ENCODE results near the gene RPL22L1.

RPL22L1 gene

DNA sequence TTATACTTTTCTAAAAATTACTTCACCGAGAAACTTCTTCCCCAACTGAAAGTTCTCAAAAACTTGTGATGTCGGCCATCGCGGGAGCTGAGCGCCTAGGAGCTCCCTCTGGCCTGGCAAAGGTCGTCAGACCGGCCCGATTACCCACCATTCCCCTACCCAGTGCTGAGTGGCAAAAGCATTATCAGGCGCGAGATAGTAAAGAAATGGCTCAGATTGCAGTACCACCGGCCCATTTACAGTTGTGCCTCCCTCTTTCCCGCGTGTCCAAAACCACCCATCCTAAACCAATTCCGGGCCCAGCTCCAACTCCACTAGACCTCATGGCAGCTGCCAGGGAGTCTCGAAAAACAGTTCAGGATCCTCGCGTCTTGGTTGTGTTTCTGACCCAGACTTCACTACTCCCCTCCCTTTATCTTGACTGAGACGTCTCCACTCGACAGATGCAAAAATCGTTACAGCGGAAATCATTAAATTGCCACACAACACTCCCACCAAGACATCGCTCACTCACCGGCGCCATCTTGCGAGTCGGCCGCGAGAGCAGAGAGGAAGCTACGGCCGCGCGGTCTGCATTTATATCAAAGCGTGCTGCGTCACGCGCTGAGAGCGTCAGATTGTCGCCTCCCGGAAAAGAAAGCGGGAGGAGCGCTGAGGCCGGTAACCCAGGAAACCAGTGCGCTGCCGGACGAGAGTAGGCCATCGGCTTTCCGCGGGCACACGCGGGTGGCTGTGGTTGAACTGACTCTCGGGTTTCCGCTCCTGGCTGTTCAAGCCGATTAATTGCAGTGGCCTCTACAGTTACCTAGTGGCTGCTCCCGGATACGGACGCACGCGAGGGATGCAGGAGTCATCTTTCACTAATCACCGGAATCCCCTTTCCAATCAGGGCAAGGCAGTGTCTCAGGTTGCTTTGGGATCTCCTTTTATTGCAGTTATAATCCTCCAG lies at the start of gene RPL22L1:
Gene RPL22L1, minus strand, starts transcription at position 551 of the 949 bp plus-strand sequence. Its CDS starts 28 bp downstream, at position 523.
- Mint-ChIP-seq H3K9me3 (no peaks in the 10 kb centered on the region), H3K4me3 (peak within 1 kb of the TSS; percentile 95), H3K36me3 (ENCODE audit: insufficient read depth) (peaks cover 34% of the 10 kb centered on the region), H3K27ac (ENCODE audit: low read depth) (peak within 1 kb of the TSS; percentile 98), H3K4me1 (peaks cover 31% of the 10 kb centered on the region), H3K27me3 (no peaks in the 10 kb centered on the region)
- DNase-seq (ENCODE audit: low spot score in 2 of 2) = peak; percentile 85 to 90
- peak; percentile 93 for ATAC-seq (replicated peaks; ENCODE audit: extremely low read depth, poor library complexity, severe bottlenecking)

GRCh38 chr3:170918715-170919114 lies 48.7 kb upstream of the RPL22L1 start:
- H3K36me3 Mint-ChIP-seq (ENCODE audit: insufficient read depth) = no peaks in the 10 kb centered on the region
- H3K4me1 Mint-ChIP-seq = no peaks in the 10 kb centered on the region
- peaks cover 23% of the 10 kb centered on the region for H3K9me3 Mint-ChIP-seq
- no peak overlapping the region for H3K27ac Mint-ChIP-seq (ENCODE audit: low read depth)
- H3K27me3 Mint-ChIP-seq = peaks cover 58% of the 10 kb centered on the region
- ATAC-seq (replicated peaks; ENCODE audit: extremely low read depth, poor library complexity, severe bottlenecking) (no peak), DNase-seq (ENCODE audit: low spot score in 2 of 2) (no peak)
- no peak overlapping the region for H3K4me3 Mint-ChIP-seq

- ATAC-seq (replicated peaks; ENCODE audit: extremely low read depth, poor library complexity, severe bottlenecking) (no peak), DNase-seq (ENCODE audit: low spot score in 2 of 2) (no peak)
- Mint-ChIP-seq H3K36me3 (ENCODE audit: insufficient read depth) (no peaks in the 10 kb centered on the region), H3K9me3 (peaks cover 12% of the 10 kb centered on the region), H3K27me3 (peaks cover 28% of the 10 kb centered on the region), H3K4me1 (no peaks in the 10 kb centered on the region), H3K4me3 (no peak overlapping the region), H3K27ac (ENCODE audit: low read depth) (no peak overlapping the region)
Observed at GRCh38 chr3:170914690-170915089, 44.7 kb upstream of the RPL22L1 start.

GRCh38 chr3:170914212-170914611 lies 44.2 kb upstream of the RPL22L1 start:
- Mint-ChIP-seq H3K27ac (ENCODE audit: low read depth) (no peak overlapping the region), H3K9me3 (peaks cover 17% of the 10 kb centered on the region), H3K4me1 (no peaks in the 10 kb centered on the region), H3K27me3 (peaks cover 24% of the 10 kb centered on the region), H3K36me3 (ENCODE audit: insufficient read depth) (peaks cover 2% of the 10 kb centered on the region), H3K4me3 (no peak overlapping the region)
- DNase-seq (ENCODE audit: low spot score in 2 of 2) = no peak
- no peak for ATAC-seq (replicated peaks; ENCODE audit: extremely low read depth, poor library complexity, severe bottlenecking)

DNA sequence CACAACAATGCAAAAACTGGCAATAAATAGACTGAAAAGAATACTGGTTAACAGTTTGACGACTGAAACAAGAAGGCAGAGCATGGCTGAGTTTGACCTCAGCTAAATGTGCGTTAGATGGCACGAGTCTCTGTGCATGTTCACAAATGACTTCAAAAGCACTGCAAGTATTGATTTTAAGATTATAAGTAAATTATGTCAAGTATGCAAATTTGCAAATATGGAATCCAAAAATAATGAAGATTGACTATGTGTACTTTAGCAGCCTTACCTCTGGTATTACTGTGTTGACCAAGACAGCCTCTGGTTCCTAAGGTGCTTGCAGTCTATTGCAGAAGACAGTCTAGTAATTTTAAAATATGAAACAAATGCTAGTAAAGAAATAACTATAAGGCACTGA lies 41.1 kb upstream of the RPL22L1 start:
- peaks cover 9% of the 10 kb centered on the region for H3K36me3 Mint-ChIP-seq (ENCODE audit: insufficient read depth)
- peaks cover 8% of the 10 kb centered on the region for H3K4me1 Mint-ChIP-seq
- H3K4me3 Mint-ChIP-seq = no peak overlapping the region
- ATAC-seq (replicated peaks; ENCODE audit: extremely low read depth, poor library complexity, severe bottlenecking) (no peak), DNase-seq (ENCODE audit: low spot score in 2 of 2) (no peak)
- peaks cover 9% of the 10 kb centered on the region for H3K27me3 Mint-ChIP-seq
- H3K9me3 Mint-ChIP-seq = peaks cover 6% of the 10 kb centered on the region
- no peak overlapping the region for H3K27ac Mint-ChIP-seq (ENCODE audit: low read depth)

GRCh38 chr3:170910542-170910941 lies 40.5 kb upstream of the RPL22L1 start:
- ATAC-seq (replicated peaks; ENCODE audit: extremely low read depth, poor library complexity, severe bottlenecking) (no peak), DNase-seq (ENCODE audit: low spot score in 2 of 2) (no peak)
- no peak overlapping the region for H3K4me3 Mint-ChIP-seq
- peaks cover 9% of the 10 kb centered on the region for H3K27me3 Mint-ChIP-seq
- H3K36me3 Mint-ChIP-seq (ENCODE audit: insufficient read depth) = peaks cover 12% of the 10 kb centered on the region
- peaks cover 13% of the 10 kb centered on the region for H3K4me1 Mint-ChIP-seq
- H3K27ac Mint-ChIP-seq (ENCODE audit: low read depth) = no peak overlapping the region
- H3K9me3 Mint-ChIP-seq = peaks cover 6% of the 10 kb centered on the region

DNA sequence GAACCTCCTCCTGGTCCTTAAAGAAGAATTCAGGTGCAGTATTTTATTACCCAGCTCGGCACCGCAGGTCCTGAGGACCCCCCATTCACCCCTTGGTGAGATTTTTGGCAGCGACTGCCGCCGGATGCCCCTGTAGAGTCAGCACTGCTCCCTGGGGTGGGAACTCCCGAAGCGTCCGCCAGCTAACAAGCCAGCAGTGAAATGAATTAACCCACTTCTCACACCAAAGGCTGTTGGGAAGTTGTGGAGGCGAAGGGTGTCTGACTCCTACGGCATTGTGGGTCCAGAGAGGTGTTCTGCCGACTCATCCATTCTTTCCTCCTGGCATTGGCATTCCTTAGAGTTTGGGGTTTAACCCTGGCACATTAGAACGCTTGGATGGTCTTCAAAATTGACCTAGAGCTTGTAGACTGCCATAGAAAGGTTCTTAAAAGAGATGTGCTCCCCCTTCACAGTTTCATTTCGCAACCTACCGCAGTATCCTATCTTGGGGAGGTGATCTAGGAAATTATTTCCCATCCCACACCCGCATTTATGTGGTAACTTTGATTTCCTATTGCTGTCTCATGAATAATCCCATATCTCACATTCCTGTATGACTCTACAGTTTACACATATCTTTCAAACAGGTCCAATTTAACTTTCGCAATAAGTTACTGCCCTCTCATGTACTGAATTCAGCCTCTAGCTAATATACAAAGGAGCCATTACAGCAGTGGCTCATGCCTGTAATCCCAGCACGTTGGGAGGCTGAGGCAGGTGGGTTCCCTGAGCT lies 39.3 kb upstream of the RPL22L1 start:
- Mint-ChIP-seq H3K4me1 (peaks cover 14% of the 10 kb centered on the region), H3K36me3 (ENCODE audit: insufficient read depth) (peaks cover 13% of the 10 kb centered on the region), H3K27ac (ENCODE audit: low read depth) (no peak overlapping the region), H3K4me3 (peak overlapping the region; percentile 36), H3K9me3 (peaks cover 6% of the 10 kb centered on the region), H3K27me3 (no peaks in the 10 kb centered on the region)
- DNase-seq (ENCODE audit: low spot score in 2 of 2) (no peak), ATAC-seq (replicated peaks; ENCODE audit: extremely low read depth, poor library complexity, severe bottlenecking) (no peak)

DNA sequence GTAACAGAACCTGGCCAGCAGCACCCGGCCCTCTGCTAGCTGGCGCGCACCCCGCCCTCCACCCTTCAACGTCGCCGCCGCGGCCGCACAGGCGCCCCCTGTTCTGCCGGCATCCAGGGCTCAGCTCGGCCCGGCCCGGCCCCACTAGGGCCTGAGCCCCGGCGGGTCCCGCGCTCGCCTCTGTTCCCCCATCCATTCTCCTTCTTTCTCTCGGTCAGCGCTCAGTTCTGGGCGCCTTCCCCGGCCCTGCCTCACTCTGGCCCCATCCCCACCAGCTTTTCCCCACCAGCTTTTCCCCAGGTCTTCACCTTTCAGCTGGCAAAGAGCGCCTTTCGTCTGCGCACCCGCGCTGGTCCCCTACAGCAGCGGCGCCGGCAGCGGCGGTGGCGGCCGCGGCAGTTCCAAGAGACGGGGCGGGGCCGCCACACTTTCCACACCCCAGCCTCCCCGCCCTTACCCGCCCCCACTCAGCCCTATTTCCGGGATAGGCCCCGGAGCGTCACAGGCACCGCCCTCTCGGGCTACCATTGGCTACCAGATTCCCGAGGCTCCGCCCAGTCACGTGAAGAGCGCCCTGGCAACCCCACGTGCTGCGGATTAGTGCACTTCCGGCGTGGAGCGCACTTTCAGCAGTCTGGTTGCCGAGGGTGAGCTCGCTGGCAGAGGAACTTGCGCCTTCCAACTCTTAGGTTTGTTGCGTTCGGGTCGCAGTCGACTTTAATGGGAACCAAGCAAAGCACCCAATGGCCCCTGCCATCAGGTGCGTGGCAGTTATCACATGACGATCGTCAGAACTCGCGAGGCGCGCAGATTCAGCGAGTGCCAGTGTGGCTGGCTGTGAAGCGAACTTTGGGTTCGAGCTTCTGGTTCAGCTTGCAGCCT lies 38.5 kb upstream of the RPL22L1 start, which contains the start of gene EIF5A2:
Gene EIF5A2, minus strand, starts transcription at position 403 of the 882 bp plus-strand sequence. CDS start 831 bp downstream, outside the sequence.
- peak; percentile 87 to 93 for DNase-seq (ENCODE audit: low spot score in 2 of 2)
- peaks cover 6% of the 10 kb centered on the region for H3K9me3 Mint-ChIP-seq
- peak within 1 kb of the TSS; percentile 97 for H3K27ac Mint-ChIP-seq (ENCODE audit: low read depth)
- H3K4me1 Mint-ChIP-seq = peaks cover 14% of the 10 kb centered on the region
- peak within 1 kb of the TSS; percentile 90 for H3K4me3 Mint-ChIP-seq
- ATAC-seq (replicated peaks; ENCODE audit: extremely low read depth, poor library complexity, severe bottlenecking) = peak; percentile 91
- H3K27me3 Mint-ChIP-seq = no peaks in the 10 kb centered on the region
- peaks cover 13% of the 10 kb centered on the region for H3K36me3 Mint-ChIP-seq (ENCODE audit: insufficient read depth)

- Mint-ChIP-seq H3K27ac (ENCODE audit: low read depth) (peak overlapping the region; percentile 97), H3K36me3 (ENCODE audit: insufficient read depth) (peaks cover 13% of the 10 kb centered on the region), H3K4me1 (peaks cover 14% of the 10 kb centered on the region), H3K27me3 (no peaks in the 10 kb centered on the region), H3K4me3 (peak overlapping the region; percentile 90), H3K9me3 (peaks cover 6% of the 10 kb centered on the region)
- ATAC-seq (replicated peaks; ENCODE audit: extremely low read depth, poor library complexity, severe bottlenecking) (no peak), DNase-seq (ENCODE audit: low spot score in 2 of 2) (no peak)
Observed at GRCh38 chr3:170907637-170908234, 37.7 kb upstream of the RPL22L1 start.

DNA sequence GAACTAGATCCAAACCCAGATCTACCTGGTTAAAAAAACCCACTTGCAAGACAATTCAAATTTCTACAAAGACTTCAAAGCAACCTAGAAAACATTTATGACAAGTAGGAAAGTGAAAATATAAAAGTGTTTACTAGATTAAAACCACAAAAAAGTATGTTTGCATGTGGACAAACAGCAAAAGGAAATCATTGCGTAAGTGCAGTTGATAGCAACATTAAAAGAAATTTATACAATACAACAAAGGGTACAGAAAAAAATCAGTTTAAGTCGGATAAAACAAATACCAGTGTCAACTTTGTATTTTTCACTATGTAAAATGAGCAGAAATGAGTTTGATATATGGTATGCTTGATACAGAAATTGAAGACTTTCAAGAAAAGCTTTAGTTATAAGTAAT lies 35.9 kb upstream of the RPL22L1 start:
- ATAC-seq (replicated peaks; ENCODE audit: extremely low read depth, poor library complexity, severe bottlenecking) = no peak
- Mint-ChIP-seq H3K4me3 (no peak overlapping the region), H3K36me3 (ENCODE audit: insufficient read depth) (peaks cover 14% of the 10 kb centered on the region), H3K27ac (ENCODE audit: low read depth) (no peak overlapping the region), H3K9me3 (peaks cover 6% of the 10 kb centered on the region), H3K4me1 (peaks cover 17% of the 10 kb centered on the region), H3K27me3 (no peaks in the 10 kb centered on the region)
- DNase-seq (ENCODE audit: low spot score in 2 of 2) = no peak

DNA sequence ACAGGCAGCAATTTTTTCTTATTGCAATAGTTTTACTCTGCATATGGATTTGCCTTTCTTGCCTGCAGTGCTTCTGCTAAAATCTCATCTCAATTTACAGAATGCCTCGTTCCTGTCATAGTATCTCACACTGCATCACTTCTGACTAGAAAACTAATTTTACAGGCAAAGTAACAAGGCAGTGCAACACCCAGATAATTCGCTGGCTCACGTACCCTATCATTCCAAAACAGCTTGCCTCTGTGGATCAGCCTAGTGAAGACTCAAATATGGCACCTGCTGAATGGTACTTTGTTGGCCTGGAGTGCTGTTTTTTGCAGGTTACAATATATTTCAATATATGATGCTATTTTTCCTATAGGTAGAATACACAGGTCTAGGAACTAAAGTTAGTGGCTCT lies 33.1 kb upstream of the RPL22L1 start:
- no peak for DNase-seq (ENCODE audit: low spot score in 2 of 2)

More for the DNA sequence above, 33.1 kb upstream of the RPL22L1 start:
- no peak overlapping the region for H3K27ac Mint-ChIP-seq (ENCODE audit: low read depth)
- H3K27me3 Mint-ChIP-seq = no peaks in the 10 kb centered on the region
- H3K4me1 Mint-ChIP-seq = peaks cover 12% of the 10 kb centered on the region
- no peaks in the 10 kb centered on the region for H3K9me3 Mint-ChIP-seq
- peaks cover 8% of the 10 kb centered on the region for H3K36me3 Mint-ChIP-seq (ENCODE audit: insufficient read depth)
- no peak overlapping the region for H3K4me3 Mint-ChIP-seq
- ATAC-seq (replicated peaks; ENCODE audit: extremely low read depth, poor library complexity, severe bottlenecking) = no peak

Data from central memory CD8-positive, alpha-beta T cell (primary cell).